ENCODE measurements around the gene UROC1.

DNA sequence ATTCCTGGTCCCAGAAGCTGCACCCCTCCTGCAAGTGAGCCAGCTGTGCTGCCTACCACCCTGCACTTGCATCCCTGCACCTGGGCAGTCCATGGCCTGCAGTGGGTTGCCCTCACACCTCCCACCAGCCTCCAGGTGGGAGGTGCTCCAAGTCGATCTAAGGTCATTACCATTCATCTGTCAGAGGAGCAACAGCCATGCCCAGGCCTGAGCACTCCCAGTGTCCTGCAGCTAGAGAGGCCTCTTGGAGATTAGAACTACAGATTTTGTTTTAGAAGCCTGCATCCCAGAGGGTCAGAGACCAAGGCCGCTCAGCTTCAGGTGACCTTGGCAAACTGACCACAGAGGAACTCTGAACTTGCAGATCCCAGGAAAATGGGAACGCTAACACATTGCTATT, 32.9 kb downstream of the UROC1 start:
- TF ChIP-seq, protein P1, sequence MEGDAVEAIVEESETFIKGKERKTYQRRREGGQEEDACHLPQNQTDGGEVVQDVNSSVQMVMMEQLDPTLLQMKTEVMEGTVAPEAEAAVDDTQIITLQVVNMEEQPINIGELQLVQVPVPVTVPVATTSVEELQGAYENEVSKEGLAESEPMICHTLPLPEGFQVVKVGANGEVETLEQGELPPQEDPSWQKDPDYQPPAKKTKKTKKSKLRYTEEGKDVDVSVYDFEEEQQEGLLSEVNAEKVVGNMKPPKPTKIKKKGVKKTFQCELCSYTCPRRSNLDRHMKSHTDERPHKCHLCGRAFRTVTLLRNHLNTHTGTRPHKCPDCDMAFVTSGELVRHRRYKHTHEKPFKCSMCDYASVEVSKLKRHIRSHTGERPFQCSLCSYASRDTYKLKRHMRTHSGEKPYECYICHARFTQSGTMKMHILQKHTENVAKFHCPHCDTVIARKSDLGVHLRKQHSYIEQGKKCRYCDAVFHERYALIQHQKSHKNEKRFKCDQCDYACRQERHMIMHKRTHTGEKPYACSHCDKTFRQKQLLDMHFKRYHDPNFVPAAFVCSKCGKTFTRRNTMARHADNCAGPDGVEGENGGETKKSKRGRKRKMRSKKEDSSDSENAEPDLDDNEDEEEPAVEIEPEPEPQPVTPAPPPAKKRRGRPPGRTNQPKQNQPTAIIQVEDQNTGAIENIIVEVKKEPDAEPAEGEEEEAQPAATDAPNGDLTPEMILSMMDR (conservative IDR thresholded peaks at IDR 0.05), result no peak
- no peak for TF ChIP-seq ZFX (IDR thresholded peaks at IDR 0.05)

Measured in C4-2B (cell line).